ENCODE measurements around the gene TBX4. TPM values are rescaled to one million over a fixed set of nuclear protein-coding genes. Genes with fewer than 3 reads are reported as not detected.
A peak's percentile ranks its signal among the peaks of the same experiment; 100 is the strongest.

TBX4 gene
- polyA plus RNA-seq, 4 donors = 16.8 TPM; not detected in 3

DNA sequence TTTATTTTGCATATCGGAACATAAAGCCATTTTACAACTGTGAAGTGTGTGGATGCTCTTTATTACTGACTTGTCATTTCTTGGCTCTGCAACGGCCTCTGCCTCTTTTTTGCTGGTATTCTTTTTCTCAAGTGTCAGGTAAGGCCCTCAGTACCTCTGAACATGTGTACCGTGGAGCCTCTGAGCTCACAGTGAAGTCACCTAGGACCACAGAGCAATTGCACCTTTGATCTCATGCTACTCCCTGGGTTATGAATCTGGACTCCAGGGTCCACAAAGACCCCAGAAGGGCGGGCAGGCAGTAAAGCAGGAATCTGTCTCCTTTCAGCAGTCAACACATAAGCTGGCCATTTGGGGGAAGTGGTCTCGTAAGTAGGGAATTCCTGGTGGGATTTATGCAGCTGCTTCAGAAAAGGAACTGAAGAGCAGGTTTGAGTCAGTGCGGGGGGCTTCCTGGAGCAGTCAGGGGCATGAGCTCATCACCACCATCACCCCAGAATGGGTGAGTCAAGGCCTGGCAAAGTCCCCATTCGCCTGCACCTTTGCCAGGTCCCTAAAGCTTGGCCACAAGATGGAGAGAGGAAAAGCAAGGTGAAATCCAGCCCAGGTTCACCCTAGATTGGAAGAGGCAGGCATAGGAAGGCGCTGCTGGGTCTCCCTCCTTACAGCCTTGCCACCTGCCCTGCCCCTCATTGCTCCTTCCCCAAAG lies 33.0 kb downstream of the TBX4 start:
- no peak for FAIRE-seq
- Histone ChIP-seq H3K9me3 (ENCODE audit: control insufficient read depth in 2 of 2, insufficient read depth in 1 of 2, low read depth in 1 of 2, low read length in 1 of 2) (no peaks in the 10 kb centered on the region), H3K36me3 (ENCODE audit: control insufficient read depth in 3 of 3, insufficient read depth in 2 of 3, low read depth in 1 of 3, low read length in 3 of 3) (no peaks in the 10 kb centered on the region), H3K27me3 (ENCODE audit: control insufficient read depth in 3 of 3, insufficient read depth in 3 of 3, low read length in 3 of 3) (no peaks in the 10 kb centered on the region), H3K4me3 (ENCODE audit: low read depth in 1 of 3, low read length in 3 of 3) (no peak overlapping the region), H3K27ac (ENCODE audit: low read depth in 1 of 3, low read length in 2 of 3) (no peak overlapping the region), H3K4me1 (ENCODE audit: control insufficient read depth in 3 of 3, insufficient read depth in 2 of 3, low read depth in 1 of 3, low read length in 2 of 3) (peaks cover 0 to 17% (median 0%) of the 10 kb centered on the region in 3 donors)
- DNase-seq = no peak
- 88% methylated on average over 8 of the region's 8 CpGs for WGBS, 3 donors

- Histone ChIP-seq H3K4me3 (ENCODE audit: low read depth in 1 of 3, low read length in 3 of 3) (no peak overlapping the region), H3K36me3 (ENCODE audit: control insufficient read depth in 3 of 3, insufficient read depth in 2 of 3, low read depth in 1 of 3, low read length in 3 of 3) (no peaks in the 10 kb centered on the region), H3K4me1 (ENCODE audit: control insufficient read depth in 3 of 3, insufficient read depth in 2 of 3, low read depth in 1 of 3, low read length in 2 of 3) (peaks cover 0 to 23% (median 0%) of the 10 kb centered on the region in 3 donors), H3K27me3 (ENCODE audit: control insufficient read depth in 3 of 3, insufficient read depth in 3 of 3, low read length in 3 of 3) (no peaks in the 10 kb centered on the region), H3K27ac (ENCODE audit: low read depth in 1 of 3, low read length in 2 of 3) (no peak overlapping the region), H3K9me3 (ENCODE audit: control insufficient read depth in 2 of 2, insufficient read depth in 1 of 2, low read depth in 1 of 2, low read length in 1 of 2) (no peaks in the 10 kb centered on the region)
- FAIRE-seq (no peak), DNase-seq (no peak)
- WGBS, 3 donors = 73 to 89% (median 78%) methylated on average over 22 of the region's 22 CpGs
These were observed 34.2 kb downstream of the TBX4 start for GRCh38 chr17:61486135-61487120.

DNA sequence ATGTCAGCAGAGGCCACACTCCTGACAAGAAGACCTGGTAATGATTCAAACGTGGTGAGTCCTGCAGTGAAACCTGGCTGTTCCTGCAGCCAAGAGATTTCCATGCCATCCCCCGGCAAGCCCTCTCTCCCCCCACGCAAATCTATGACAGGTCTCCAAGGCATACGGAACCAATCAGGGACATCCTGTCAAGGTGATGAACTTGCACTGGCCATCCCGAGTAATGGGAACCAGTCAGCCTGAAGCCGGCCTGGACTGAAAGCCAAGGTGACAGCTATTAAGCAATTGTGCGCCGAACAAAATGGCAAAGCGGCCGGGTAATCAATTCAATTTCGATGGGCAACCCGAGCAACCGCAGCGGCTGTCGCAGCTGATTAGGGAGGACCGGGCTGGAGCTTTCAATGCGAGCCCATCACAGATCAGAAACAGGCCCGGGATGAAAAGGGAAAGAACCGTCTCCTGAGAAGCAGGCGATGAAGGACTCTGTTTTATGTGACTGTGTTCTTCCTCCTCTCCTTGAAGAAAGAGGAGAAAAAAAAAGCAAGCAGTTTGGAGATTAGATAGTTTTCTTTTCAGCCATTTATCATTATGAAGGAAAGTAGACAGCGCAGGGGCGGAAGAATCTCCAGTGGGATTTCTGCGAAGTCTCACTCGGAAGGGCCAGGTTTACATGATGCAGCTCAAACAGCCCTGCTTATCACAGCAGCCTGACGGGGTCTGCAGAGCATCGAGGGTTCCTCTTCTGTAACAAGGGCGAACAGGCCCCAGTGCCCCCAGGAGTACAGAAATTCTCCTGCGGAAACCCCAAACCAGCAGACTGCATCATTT lies 35.2 kb downstream of the TBX4 start:
- Histone ChIP-seq H3K4me1 (ENCODE audit: control insufficient read depth in 3 of 3, insufficient read depth in 2 of 3, low read depth in 1 of 3, low read length in 2 of 3) (peaks cover 0 to 23% (median 0%) of the 10 kb centered on the region in 3 donors), H3K4me3 (ENCODE audit: low read depth in 1 of 3, low read length in 3 of 3) (no peak overlapping the region), H3K27ac (ENCODE audit: low read depth in 1 of 3, low read length in 2 of 3) (no peak overlapping the region), H3K9me3 (ENCODE audit: control insufficient read depth in 2 of 2, insufficient read depth in 1 of 2, low read depth in 1 of 2, low read length in 1 of 2) (no peaks in the 10 kb centered on the region), H3K27me3 (ENCODE audit: control insufficient read depth in 3 of 3, insufficient read depth in 3 of 3, low read length in 3 of 3) (no peaks in the 10 kb centered on the region), H3K36me3 (ENCODE audit: control insufficient read depth in 3 of 3, insufficient read depth in 2 of 3, low read depth in 1 of 3, low read length in 3 of 3) (no peaks in the 10 kb centered on the region)
- FAIRE-seq = no peak
- 82 to 92% (median 91%) methylated on average over 28 of the region's 28 CpGs for WGBS, 3 donors
- DNase-seq = no peak

GRCh38 chr17:61487989-61488595 lies 35.9 kb downstream of the TBX4 start:
- 85 to 97% (median 89%) methylated on average over 9 of the region's 9 CpGs for WGBS, 3 donors
- DNase-seq (no peak), FAIRE-seq (no peak)
- peaks cover 0 to 23% (median 0%) of the 10 kb centered on the region in 3 donors for H3K4me1 ChIP-seq (ENCODE audit: control insufficient read depth in 3 of 3, insufficient read depth in 2 of 3, low read depth in 1 of 3, low read length in 2 of 3)
- H3K9me3 ChIP-seq (ENCODE audit: control insufficient read depth in 2 of 2, insufficient read depth in 1 of 2, low read depth in 1 of 2, low read length in 1 of 2) = no peaks in the 10 kb centered on the region
- H3K27me3 ChIP-seq (ENCODE audit: control insufficient read depth in 3 of 3, insufficient read depth in 3 of 3, low read length in 3 of 3) = no peaks in the 10 kb centered on the region
- no peak overlapping the region for H3K4me3 ChIP-seq (ENCODE audit: low read depth in 1 of 3, low read length in 3 of 3)
- no peaks in the 10 kb centered on the region for H3K36me3 ChIP-seq (ENCODE audit: control insufficient read depth in 3 of 3, insufficient read depth in 2 of 3, low read depth in 1 of 3, low read length in 3 of 3)
- H3K27ac ChIP-seq (ENCODE audit: low read depth in 1 of 3, low read length in 2 of 3) = no peak overlapping the region

GRCh38 chr17:61488878-61489718 lies 36.9 kb downstream of the TBX4 start:
- WGBS, 3 donors = 23 to 63% (median 41%) methylated on average over 16 of the region's 16 CpGs
- FAIRE-seq = no peak

GRCh38 chr17:61489719-61490490 lies 37.7 kb downstream of the TBX4 start:
- Histone ChIP-seq H3K36me3 (ENCODE audit: control insufficient read depth in 3 of 3, insufficient read depth in 2 of 3, low read depth in 1 of 3, low read length in 3 of 3) (no peaks in the 10 kb centered on the region), H3K27ac (ENCODE audit: low read depth in 1 of 3, low read length in 2 of 3) (peak overlapping the region in 1 of 3 donors; percentile 26), H3K4me3 (ENCODE audit: low read depth in 1 of 3, low read length in 3 of 3) (no peak overlapping the region), H3K9me3 (ENCODE audit: control insufficient read depth in 2 of 2, insufficient read depth in 1 of 2, low read depth in 1 of 2, low read length in 1 of 2) (no peaks in the 10 kb centered on the region), H3K27me3 (ENCODE audit: control insufficient read depth in 3 of 3, insufficient read depth in 3 of 3, low read length in 3 of 3) (no peaks in the 10 kb centered on the region), H3K4me1 (ENCODE audit: control insufficient read depth in 3 of 3, insufficient read depth in 2 of 3, low read depth in 1 of 3, low read length in 2 of 3) (peaks cover 0 to 29% (median 0%) of the 10 kb centered on the region in 3 donors)
- 83 to 88% (median 83%) methylated on average over 12 of the region's 12 CpGs for WGBS, 3 donors
- FAIRE-seq (no peak), DNase-seq (no peak)

More at GRCh38 chr17:61488878-61489718, 36.9 kb downstream of the TBX4 start:
- H3K36me3 ChIP-seq (ENCODE audit: control insufficient read depth in 3 of 3, insufficient read depth in 2 of 3, low read depth in 1 of 3, low read length in 3 of 3) = no peaks in the 10 kb centered on the region
- peak overlapping the region in 1 of 3 donors; percentile 26 for H3K27ac ChIP-seq (ENCODE audit: low read depth in 1 of 3, low read length in 2 of 3)
- H3K4me3 ChIP-seq (ENCODE audit: low read depth in 1 of 3, low read length in 3 of 3) = no peak overlapping the region
- DNase-seq = peak; percentile 83 to 85
- H3K27me3 ChIP-seq (ENCODE audit: control insufficient read depth in 3 of 3, insufficient read depth in 3 of 3, low read length in 3 of 3) = no peaks in the 10 kb centered on the region
- H3K9me3 ChIP-seq (ENCODE audit: control insufficient read depth in 2 of 2, insufficient read depth in 1 of 2, low read depth in 1 of 2, low read length in 1 of 2) = no peaks in the 10 kb centered on the region
- H3K4me1 ChIP-seq (ENCODE audit: control insufficient read depth in 3 of 3, insufficient read depth in 2 of 3, low read depth in 1 of 3, low read length in 2 of 3) = peaks cover 0 to 23% (median 0%) of the 10 kb centered on the region in 3 donors

GRCh38 chr17:61490540-61490975 lies 38.3 kb downstream of the TBX4 start:
- WGBS, 3 donors = 40 to 66% (median 51%) methylated on average over 5 of the region's 5 CpGs
- DNase-seq = peak; percentile 39 to 78
- no peak for FAIRE-seq
- no peaks in the 10 kb centered on the region for H3K9me3 ChIP-seq (ENCODE audit: control insufficient read depth in 2 of 2, insufficient read depth in 1 of 2, low read depth in 1 of 2, low read length in 1 of 2)
- H3K4me1 ChIP-seq (ENCODE audit: control insufficient read depth in 3 of 3, insufficient read depth in 2 of 3, low read depth in 1 of 3, low read length in 2 of 3) = peaks cover 0 to 36% (median 0%) of the 10 kb centered on the region in 3 donors
- no peaks in the 10 kb centered on the region for H3K27me3 ChIP-seq (ENCODE audit: control insufficient read depth in 3 of 3, insufficient read depth in 3 of 3, low read length in 3 of 3)
- H3K36me3 ChIP-seq (ENCODE audit: control insufficient read depth in 3 of 3, insufficient read depth in 2 of 3, low read depth in 1 of 3, low read length in 3 of 3) = no peaks in the 10 kb centered on the region
- H3K4me3 ChIP-seq (ENCODE audit: low read depth in 1 of 3, low read length in 3 of 3) = no peak overlapping the region
- no peak overlapping the region for H3K27ac ChIP-seq (ENCODE audit: low read depth in 1 of 3, low read length in 2 of 3)

Measured in small intestine (tissue), 7 donors.